ENCODE measurements around the gene SLC8A2. TPM values are rescaled to one million over a fixed set of nuclear protein-coding genes. Genes with fewer than 3 reads are reported as not detected.

SLC8A2 gene
- total and polyA plus RNA-seq, 11 donors: 0.08 to 0.67 (median 0.29) TPM; not detected in 4

DNA sequence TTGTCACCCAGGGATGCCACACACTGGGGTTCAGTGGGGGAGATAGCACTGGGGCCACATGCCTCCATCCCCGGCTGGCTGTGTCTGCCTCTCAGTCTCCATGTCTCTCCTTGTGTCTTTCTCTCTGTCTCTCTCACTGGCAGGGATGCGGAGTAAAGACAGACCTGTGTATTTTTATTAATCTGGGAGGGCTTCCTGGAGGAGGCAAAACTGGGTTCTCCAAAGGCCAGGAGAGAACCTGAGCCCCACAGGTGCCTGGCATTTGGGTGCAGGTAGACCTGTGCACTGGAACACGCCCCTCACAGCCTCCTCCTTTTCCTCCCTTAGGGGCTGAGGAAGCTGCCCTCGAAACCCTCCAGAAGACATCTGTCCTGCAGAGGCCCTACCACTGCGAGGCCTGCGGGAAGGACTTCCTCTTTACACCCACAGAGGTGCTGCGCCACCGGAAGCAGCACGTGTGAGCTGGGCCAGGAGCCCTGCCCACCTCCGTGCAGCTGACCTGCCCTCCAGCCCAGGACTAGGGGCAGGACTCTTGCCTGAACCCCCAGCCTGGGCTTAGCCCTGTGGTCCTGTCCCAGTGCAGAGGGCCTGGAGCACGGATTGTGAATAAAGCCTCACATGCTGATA lies 89.9 kb downstream of the SLC8A2 start:
- WGBS, 4 donors: 75 to 98% (median 85%) methylated on average over 5 to 11 of the region's 11 CpGs
- intact Hi-C loops (cut with DNase I): no loop called here
- H3K9me3 ChIP-seq: no peaks in the 10 kb centered on the region
- no peak for TF ChIP-seq POLR2A (IDR thresholded peaks at IDR 0.05)
- TF ChIP-seq, protein P1, sequence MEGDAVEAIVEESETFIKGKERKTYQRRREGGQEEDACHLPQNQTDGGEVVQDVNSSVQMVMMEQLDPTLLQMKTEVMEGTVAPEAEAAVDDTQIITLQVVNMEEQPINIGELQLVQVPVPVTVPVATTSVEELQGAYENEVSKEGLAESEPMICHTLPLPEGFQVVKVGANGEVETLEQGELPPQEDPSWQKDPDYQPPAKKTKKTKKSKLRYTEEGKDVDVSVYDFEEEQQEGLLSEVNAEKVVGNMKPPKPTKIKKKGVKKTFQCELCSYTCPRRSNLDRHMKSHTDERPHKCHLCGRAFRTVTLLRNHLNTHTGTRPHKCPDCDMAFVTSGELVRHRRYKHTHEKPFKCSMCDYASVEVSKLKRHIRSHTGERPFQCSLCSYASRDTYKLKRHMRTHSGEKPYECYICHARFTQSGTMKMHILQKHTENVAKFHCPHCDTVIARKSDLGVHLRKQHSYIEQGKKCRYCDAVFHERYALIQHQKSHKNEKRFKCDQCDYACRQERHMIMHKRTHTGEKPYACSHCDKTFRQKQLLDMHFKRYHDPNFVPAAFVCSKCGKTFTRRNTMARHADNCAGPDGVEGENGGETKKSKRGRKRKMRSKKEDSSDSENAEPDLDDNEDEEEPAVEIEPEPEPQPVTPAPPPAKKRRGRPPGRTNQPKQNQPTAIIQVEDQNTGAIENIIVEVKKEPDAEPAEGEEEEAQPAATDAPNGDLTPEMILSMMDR (IDR thresholded peaks at IDR 0.05): no peak
- H3K27ac ChIP-seq: peak overlapping the region in 1 of 12 donors; percentile 42
- H3K27me3 ChIP-seq: no peaks in the 10 kb centered on the region
- peaks cover 0 to 27% (median 4%) of the 10 kb centered on the region in 12 donors for H3K4me1 ChIP-seq
- H3K4me3 ChIP-seq: no peak overlapping the region
- peak in 1 of 5 donors; percentile 73 for DNase-seq
- peaks cover 0 to 53% (median 37%) of the 10 kb centered on the region in 9 donors for H3K36me3 ChIP-seq
- no peak for ATAC-seq

DNA sequence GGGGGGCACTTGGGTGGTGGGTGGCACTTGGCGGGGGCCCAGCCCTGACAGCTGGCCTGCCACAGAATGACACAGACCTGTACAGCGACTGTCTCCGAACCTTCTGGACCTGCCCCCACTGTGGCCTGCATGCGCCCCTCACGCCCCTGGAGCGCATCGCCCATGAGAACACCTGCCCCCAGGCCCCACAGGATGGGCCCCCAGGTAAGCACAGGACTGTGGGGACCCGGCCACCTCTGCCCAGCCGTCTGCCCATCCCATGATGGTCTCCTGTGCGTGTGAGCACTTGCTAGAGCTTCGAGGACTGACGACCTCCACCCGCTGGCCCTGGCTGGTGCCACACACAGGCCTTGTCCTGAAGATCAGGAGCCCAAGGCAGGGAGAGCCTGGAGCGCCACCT lies 90.6 kb downstream of the SLC8A2 start:
- Histone ChIP-seq H3K9me3 (no peaks in the 10 kb centered on the region), H3K4me3 (no peak overlapping the region), H3K27ac (no peak overlapping the region), H3K36me3 (peaks cover 0 to 60% (median 44%) of the 10 kb centered on the region in 9 donors), H3K27me3 (no peaks in the 10 kb centered on the region), H3K4me1 (peaks cover 0 to 27% (median 4%) of the 10 kb centered on the region in 12 donors)
- no peak for TF ChIP-seq POLR2A (IDR thresholded peaks at IDR 0.05)
- TF ChIP-seq, protein P1 (IDR thresholded peaks at IDR 0.05): no peak
- ATAC-seq (no peak), DNase-seq (no peak)
- 93 to 96% (median 95%) methylated on average over 10 to 14 of the region's 14 CpGs for WGBS, 4 donors
- intact Hi-C loops (cut with DNase I): no loop called here

DNA sequence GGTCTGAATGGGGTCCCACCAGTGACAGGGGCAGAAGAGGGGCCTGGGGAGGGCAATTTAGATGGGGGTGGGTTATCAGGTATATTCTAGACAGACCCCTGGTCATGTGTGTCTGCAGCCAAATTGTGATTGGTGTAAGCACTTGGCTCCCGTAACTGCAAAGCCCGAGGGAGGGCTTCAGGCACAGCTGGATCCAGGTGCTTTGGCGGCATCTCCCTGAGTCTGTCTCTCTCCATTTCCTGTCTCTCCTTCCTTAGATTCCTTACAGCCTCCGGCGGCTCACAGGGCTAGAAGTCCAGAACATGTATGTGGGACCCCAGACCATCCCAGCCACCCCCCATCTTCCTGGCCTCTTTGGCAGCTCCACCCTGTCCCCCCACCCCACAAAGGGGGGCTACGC lies 91.1 kb downstream of the SLC8A2 start:
- Histone ChIP-seq H3K4me3 (no peak overlapping the region), H3K9me3 (no peaks in the 10 kb centered on the region), H3K4me1 (peaks cover 0 to 27% (median 4%) of the 10 kb centered on the region in 12 donors), H3K27ac (no peak overlapping the region), H3K36me3 (peaks cover 0 to 65% (median 49%) of the 10 kb centered on the region in 9 donors), H3K27me3 (no peaks in the 10 kb centered on the region)
- intact Hi-C loops (cut with DNase I): no loop called here
- TF ChIP-seq POLR2A (IDR thresholded peaks at IDR 0.05): no peak
- TF ChIP-seq, protein P1 (IDR thresholded peaks at IDR 0.05): no peak
- DNase-seq (no peak), ATAC-seq (no peak)
- WGBS, 4 donors: 73 to 89% (median 87%) methylated on average over 5 to 6 of the region's 6 CpGs

DNA sequence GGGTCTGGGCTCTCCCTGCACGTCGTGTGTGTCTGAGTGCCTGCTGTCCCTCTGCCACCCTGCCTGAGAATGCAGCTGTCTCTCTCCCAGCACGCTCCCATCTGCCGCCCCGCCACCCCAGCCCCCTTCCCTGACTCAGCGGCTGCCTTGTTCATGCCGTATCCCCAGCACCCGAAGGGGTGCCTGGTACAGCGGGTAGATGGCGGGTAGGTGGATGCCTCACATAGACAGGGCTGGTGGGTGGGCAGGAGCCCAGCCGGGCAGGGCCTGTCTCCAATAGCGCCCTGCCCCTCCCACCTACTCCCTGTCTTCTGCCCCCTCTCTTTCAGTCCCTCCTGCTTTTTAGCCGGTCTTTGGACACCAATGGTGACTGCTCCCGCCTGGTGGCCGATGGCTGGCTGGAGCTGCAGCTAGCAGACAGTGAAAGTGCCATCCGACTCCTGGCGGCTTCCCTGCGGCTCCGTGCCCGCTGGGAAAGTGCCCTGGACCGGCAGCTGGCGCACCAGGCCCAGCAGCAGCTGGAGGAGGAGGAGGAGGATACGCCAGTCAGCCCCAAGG lies 92.2 kb downstream of the SLC8A2 start:
- Histone ChIP-seq H3K4me1 (peaks cover 0 to 27% (median 4%) of the 10 kb centered on the region in 12 donors), H3K36me3 (peaks cover 0 to 76% (median 60%) of the 10 kb centered on the region in 9 donors), H3K27ac (no peak overlapping the region), H3K4me3 (no peak overlapping the region), H3K27me3 (no peaks in the 10 kb centered on the region), H3K9me3 (no peaks in the 10 kb centered on the region)
- ATAC-seq: no peak
- intact Hi-C loops (cut with DNase I): no loop called here
- no peak for DNase-seq
- WGBS, 4 donors: 86 to 95% (median 93%) methylated on average over 18 to 23 of the region's 23 CpGs
- TF ChIP-seq POLR2A (IDR thresholded peaks at IDR 0.05): no peak
- TF ChIP-seq, protein P1 (IDR thresholded peaks at IDR 0.05): no peak
